GM23338 (cell line): ENCODE results near the gene OR4D1. TPM values are rescaled to one million over a fixed set of nuclear protein-coding genes. Genes with fewer than 3 reads are reported as not detected.

Source experiments
- ATAC-seq: fragments of 200-7000 bp; cut with Tn5 transposase; 3 replicates; pipeline ENCODE4 v1.9.1; 2020
- DNase-seq: peaks from one replicate; pipeline ENCODE4 v3.0.0-alpha.2; 2015; ENCODE audit warnings: low spot score
- H2AFZ ChIP-seq: fragments of 200-600 bp; sonication (generic); 2 replicates; pipeline ENCODE4 v1.8.0; 2016; ENCODE audit warnings: antibody characterized with exemption, mild to moderate bottlenecking, moderate library complexity
- H3F3A ChIP-seq: fragments of 200-600 bp; sonication (generic); replicated peaks from 2 replicates; pipeline ENCODE4 v1.8.0; 2017; ENCODE audit warnings: antibody characterized with exemption, mixed run types, low read depth
- H3K27ac ChIP-seq: fragments of 200-600 bp; sonication (generic); 2 replicates; pipeline ENCODE4 v1.6.1; 2016; ENCODE audit warnings: low read depth
- H3K27me3 ChIP-seq: fragments of 200-600 bp; sonication (generic); 2 replicates; pipeline ENCODE4 v1.8.0; 2016; ENCODE audit warnings: mild to moderate bottlenecking, mixed run types, moderate library complexity; ENCODE audit not compliant: insufficient read depth
- H3K36me3 ChIP-seq: fragments of 200-600 bp; sonication (generic); 2 replicates; pipeline ENCODE4 v1.8.0; 2016; ENCODE audit warnings: mild to moderate bottlenecking; ENCODE audit not compliant: insufficient read depth
- H3K4me1 ChIP-seq: fragments of 200-600 bp; sonication (generic); 2 replicates; pipeline ENCODE4 v1.8.0; 2016; ENCODE audit warnings: mild to moderate bottlenecking, moderate library complexity; ENCODE audit not compliant: insufficient read depth
- H3K4me2 ChIP-seq: fragments of 200-600 bp; sonication (generic); 2 replicates; pipeline ENCODE4 v1.7.1; 2017; ENCODE audit warnings: mixed run types
- H3K4me3 ChIP-seq: fragments of 200-600 bp; sonication (generic); 2 replicates; pipeline ENCODE4 v1.6.1; 2016; ENCODE audit warnings: mixed run types
- H3K79me2 ChIP-seq: fragments of 200-600 bp; sonication (generic); replicated peaks from 2 replicates; pipeline ENCODE4 v1.8.0; 2017; ENCODE audit warnings: mild to moderate bottlenecking; ENCODE audit not compliant: insufficient read depth
- H3K9me2 ChIP-seq: fragments of 200-600 bp; sonication (generic); 2 replicates; pipeline ENCODE4 v1.8.0; 2017; ENCODE audit not compliant: insufficient read depth
- H4K20me1 ChIP-seq: fragments of 200-600 bp; sonication (generic); replicated peaks from 2 replicates; pipeline ENCODE4 v1.8.0; 2017; ENCODE audit warnings: mild to moderate bottlenecking; ENCODE audit not compliant: insufficient read depth
- H3K27ac Mint-ChIP-seq: 2 replicates; pipeline ENCODE4 v1.8.0; 2020; ENCODE audit warnings: inconsistent platforms, mild to moderate bottlenecking, moderate library complexity, mixed read lengths
- H3K27me3 Mint-ChIP-seq: 3 replicates; pipeline ENCODE4 v1.8.0; 2022; ENCODE audit warnings: low read depth, mild to moderate bottlenecking, moderate library complexity, mixed read lengths, inconsistent platforms; ENCODE audit not compliant: insufficient read depth, poor library complexity
- H3K36me3 Mint-ChIP-seq: 3 replicates; pipeline ENCODE4 v1.8.0; 2021; ENCODE audit warnings: low read depth, mild to moderate bottlenecking, inconsistent platforms, moderate library complexity, mixed read lengths
- H3K4me1 Mint-ChIP-seq: 3 replicates; pipeline ENCODE4 v1.8.0; 2020; ENCODE audit warnings: mild to moderate bottlenecking, inconsistent platforms, mixed read lengths
- H3K4me3 Mint-ChIP-seq: 3 replicates; pipeline ENCODE4 v1.8.0; 2021; ENCODE audit warnings: moderate library complexity, mild to moderate bottlenecking, inconsistent platforms, mixed read lengths
- H3K9me3 Mint-ChIP-seq: 3 replicates; pipeline ENCODE4 v1.8.0; 2020; ENCODE audit warnings: moderate library complexity, mild to moderate bottlenecking, inconsistent platforms, mixed read lengths
- CREB1 ChIP-seq: fragments of 250-450 bp; sonication (Bioruptor Pico); IDR thresholded peaks from 2 replicates; pipeline ENCODE4 v1.5.0; 2020; ENCODE audit warnings: low read depth, mild to moderate bottlenecking, moderate library complexity
- POLR2AphosphoS5 ChIP-seq: IDR thresholded peaks from 2 replicates; pipeline ENCODE4 v1.6.1; 2016; ENCODE audit warnings: antibody characterized with exemption, low read depth
- polyA plus RNA-seq: library from polyadenylated mRNA; unstranded; fragments of >200 nt; fragmentation: Nextera tagmentation; extraction: Ambion mirVana; gene quantifications from 2 replicates; pipeline ENCODE4 v1.2.1, GENCODE V29; 2016
- total RNA-seq: library from RNA; depleted of rRNA; stranded (reverse); fragments of >200 nt; shearing (Covaris generic); gene quantifications from 2 replicates; pipeline ENCODE4 v1.2.3, GENCODE V29; 2014
- TF ChIP-seq, protein P1 (sequence below): fragments of 250-450 bp; sonication (Bioruptor Pico); IDR thresholded peaks from 2 replicates; pipeline ENCODE4 v1.5.0; 2020; ENCODE audit warnings: mild to moderate bottlenecking, moderate library complexity

Gene OR4D1
- total and polyA plus RNA-seq, 2 experiments from 2014 or later, result 0.10 to 0.50 TPM

DNA sequence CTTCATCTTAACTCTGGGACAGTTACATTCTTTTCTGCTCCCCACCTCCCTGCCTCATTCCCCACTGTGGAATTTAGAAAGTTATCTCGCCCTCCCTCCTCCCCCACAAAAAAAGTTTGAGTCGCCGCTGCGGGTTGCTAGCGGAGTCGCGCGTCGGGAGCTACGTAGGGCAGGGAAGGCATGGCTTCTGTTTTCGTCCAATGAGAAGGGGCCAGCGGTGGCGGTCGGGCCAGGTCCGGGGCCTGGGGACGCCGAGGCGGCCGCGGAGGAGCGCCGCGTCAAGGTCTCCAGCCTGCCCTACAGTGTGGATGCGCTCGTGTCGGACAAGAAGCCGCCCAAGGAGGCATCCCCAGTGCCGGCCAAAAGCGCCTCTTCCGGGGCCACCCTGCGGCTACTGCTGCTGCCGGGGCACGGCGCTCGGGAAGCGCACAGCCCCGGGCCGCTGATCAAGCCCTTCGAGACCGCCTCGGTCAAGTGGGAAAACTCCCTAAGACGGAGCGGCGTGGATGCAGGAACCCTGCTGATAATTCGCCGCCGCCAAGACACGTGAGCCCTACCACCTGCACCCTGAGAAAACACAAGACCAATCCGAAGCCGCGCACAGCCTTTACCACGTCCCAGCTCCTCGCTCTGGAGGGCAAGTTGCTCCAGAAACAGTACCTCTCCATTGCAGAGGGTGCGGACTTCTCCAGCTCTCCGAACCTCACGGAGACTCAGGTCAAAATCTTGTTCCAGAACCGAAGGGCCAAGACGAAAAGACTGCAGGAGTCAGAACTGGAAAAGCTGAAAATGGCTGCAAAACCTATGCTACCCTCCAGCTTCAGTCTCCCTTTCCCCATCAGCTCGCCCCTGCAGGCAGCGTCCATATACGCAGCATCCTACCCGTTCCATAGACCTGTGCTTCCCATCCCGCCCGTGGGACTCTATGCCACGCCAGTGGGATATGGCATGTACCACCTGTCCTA is 8.9 kb downstream of the OR4D1 start (continued):
- TF ChIP-seq, protein P1, sequence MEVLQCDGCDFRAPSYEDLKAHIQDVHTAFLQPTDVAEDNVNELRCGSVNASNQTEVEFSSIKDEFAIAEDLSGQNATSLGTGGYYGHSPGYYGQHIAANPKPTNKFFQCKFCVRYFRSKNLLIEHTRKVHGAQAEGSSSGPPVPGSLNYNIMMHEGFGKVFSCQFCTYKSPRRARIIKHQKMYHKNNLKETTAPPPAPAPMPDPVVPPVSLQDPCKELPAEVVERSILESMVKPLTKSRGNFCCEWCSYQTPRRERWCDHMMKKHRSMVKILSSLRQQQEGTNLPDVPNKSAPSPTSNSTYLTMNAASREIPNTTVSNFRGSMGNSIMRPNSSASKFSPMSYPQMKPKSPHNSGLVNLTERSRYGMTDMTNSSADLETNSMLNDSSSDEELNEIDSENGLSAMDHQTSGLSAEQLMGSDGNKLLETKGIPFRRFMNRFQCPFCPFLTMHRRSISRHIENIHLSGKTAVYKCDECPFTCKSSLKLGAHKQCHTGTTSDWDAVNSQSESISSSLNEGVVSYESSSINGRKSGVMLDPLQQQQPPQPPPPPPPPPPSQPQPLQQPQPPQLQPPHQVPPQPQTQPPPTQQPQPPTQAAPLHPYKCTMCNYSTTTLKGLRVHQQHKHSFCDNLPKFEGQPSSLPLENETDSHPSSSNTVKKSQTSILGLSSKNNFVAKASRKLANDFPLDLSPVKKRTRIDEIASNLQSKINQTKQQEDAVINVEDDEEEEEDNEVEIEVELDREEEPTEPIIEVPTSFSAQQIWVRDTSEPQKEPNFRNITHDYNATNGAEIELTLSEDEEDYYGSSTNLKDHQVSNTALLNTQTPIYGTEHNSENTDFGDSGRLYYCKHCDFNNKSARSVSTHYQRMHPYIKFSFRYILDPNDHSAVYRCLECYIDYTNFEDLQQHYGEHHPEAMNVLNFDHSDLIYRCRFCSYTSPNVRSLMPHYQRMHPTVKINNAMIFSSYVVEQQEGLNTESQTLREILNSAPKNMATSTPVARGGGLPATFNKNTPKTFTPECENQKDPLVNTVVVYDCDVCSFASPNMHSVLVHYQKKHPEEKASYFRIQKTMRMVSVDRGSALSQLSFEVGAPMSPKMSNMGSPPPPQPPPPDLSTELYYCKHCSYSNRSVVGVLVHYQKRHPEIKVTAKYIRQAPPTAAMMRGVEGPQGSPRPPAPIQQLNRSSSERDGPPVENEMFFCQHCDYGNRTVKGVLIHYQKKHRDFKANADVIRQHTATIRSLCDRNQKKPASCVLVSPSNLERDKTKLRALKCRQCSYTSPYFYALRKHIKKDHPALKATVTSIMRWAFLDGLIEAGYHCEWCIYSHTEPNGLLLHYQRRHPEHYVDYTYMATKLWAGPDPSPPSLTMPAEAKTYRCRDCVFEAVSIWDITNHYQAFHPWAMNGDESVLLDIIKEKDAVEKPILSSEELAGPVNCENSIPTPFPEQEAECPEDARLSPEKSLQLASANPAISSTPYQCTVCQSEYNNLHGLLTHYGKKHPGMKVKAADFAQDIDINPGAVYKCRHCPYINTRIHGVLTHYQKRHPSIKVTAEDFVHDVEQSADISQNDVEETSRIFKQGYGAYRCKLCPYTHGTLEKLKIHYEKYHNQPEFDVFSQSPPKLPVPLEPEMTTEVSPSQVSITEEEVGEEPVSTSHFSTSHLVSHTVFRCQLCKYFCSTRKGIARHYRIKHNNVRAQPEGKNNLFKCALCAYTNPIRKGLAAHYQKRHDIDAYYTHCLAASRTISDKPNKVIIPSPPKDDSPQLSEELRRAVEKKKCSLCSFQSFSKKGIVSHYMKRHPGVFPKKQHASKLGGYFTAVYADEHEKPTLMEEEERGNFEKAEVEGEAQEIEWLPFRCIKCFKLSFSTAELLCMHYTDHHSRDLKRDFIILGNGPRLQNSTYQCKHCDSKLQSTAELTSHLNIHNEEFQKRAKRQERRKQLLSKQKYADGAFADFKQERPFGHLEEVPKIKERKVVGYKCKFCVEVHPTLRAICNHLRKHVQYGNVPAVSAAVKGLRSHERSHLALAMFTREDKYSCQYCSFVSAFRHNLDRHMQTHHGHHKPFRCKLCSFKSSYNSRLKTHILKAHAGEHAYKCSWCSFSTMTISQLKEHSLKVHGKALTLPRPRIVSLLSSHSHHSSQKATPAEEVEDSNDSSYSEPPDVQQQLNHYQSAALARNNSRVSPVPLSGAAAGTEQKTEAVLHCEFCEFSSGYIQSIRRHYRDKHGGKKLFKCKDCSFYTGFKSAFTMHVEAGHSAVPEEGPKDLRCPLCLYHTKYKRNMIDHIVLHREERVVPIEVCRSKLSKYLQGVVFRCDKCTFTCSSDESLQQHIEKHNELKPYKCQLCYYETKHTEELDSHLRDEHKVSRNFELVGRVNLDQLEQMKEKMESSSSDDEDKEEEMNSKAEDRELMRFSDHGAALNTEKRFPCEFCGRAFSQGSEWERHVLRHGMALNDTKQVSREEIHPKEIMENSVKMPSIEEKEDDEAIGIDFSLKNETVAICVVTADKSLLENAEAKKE (CRISPR knock-in tag), result no peak
- peak; percentile 70 for TF ChIP-seq POLR2AphosphoS5

DNA sequence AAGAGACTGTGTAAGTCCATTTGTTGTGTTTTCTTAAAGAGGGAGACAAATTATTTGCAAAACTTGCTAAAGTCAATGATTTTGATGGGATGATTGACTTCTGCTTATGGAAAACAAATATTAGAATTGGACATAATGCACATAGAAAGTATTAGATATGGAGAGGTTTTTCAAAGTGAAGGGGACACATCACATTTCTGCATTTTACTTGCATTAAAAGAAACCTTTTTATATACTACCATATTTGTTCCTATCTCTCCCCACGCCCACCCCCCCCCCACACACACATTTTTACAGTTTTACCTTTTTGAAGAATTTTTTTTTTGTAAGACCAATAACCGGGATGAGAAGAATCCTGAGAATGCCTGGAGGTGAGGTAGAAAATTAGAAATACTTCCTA is 10.0 kb downstream of the OR4D1 start:
- Histone ChIP-seq H3K27me3 (peaks cover 37% of the 10 kb centered on the region), H3K4me2 (no peak overlapping the region), H3F3A (peaks cover 9% of the 10 kb centered on the region; the same call in 1 of the 2 replicates), H3K4me1 (no peaks in the 10 kb centered on the region), H3K9me2 (no peaks in the 10 kb centered on the region; the same call in 1 of the 2 replicates), H3K36me3 (no peaks in the 10 kb centered on the region), H3K79me2 (no peaks in the 10 kb centered on the region), H2AFZ (no peak overlapping the region), H3K27ac (no peak overlapping the region), H4K20me1 (no peaks in the 10 kb centered on the region), H3K4me3 (no peak overlapping the region)
- Mint-ChIP-seq H3K4me3 (no peak overlapping the region), H3K9me3 (no peaks in the 10 kb centered on the region), H3K27ac (no peak overlapping the region), H3K27me3 (peaks cover 10% of the 10 kb centered on the region), H3K4me1 (peaks cover 3% of the 10 kb centered on the region; the same call in 2 of the 3 replicates), H3K36me3 (no peaks in the 10 kb centered on the region)
- no peak for ATAC-seq
- no peak for DNase-seq
- no peak for TF ChIP-seq CREB1
- TF ChIP-seq, protein P1 (CRISPR knock-in tag), result no peak
- TF ChIP-seq POLR2AphosphoS5, result no peak
